Measurements from ENCODE around the gene CUL9. TPM values are rescaled to one million over a fixed set of nuclear protein-coding genes. Genes with fewer than 3 reads are reported as not detected.

CUL9 gene
- polyA plus RNA-seq, 3 donors: 2.9 to 68.8 (median 3.8) TPM

DNA sequence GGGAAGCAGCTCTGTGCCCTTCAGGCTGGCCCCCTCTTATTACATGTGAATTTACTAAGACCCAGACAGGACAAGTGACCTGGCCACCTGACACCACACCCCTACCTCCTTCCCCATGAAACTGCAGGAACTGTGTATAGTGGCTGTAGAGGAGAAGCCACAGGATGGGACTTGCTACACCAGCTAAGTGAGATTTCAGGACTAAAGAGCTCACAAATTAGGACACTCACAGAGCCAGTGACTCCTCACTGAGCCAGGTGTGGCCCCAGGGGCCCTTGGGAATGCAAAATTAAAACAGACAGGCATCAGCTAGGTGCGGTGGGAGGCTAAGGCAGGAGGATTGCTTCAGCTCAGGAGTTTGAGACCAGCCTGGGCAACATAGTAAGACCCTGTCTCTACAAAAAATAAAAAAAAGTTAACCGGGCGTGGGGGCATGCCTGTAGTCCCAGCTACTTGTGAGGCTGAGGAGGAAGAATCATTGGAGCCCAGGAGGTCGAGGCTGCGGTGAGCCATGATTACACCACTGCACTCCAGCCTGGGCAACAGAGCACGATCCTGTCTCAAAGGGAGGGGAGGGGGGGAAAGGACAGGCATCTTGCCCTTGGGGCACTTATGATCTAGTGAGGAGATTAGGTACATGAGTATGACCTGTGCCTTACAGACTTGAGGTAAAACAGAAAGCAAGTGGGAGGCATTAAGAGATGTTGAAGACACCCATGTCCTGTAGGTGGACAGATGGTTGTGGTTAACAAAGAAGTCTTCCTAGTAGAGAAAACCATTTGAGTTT lies 34.1 kb upstream of the CUL9 start:
- no peaks in the 10 kb centered on the region for H3K79me2 ChIP-seq (ENCODE audit: insufficient read depth, low read length)
- no peaks in the 10 kb centered on the region for H3K27me3 ChIP-seq (ENCODE audit: control insufficient read depth in 2 of 2, insufficient read depth in 2 of 2, low read length in 2 of 2)
- intact Hi-C loops (cut with micrococcal nuclease): no loop called here
- H3K36me3 ChIP-seq (replicated peaks in 1 of 2; ENCODE audit: control insufficient read depth in 1 of 2, insufficient read depth in 2 of 2, low read length in 2 of 2): no peaks in the 10 kb centered on the region
- no peak overlapping the region for H3K4me2 ChIP-seq (replicated peaks; ENCODE audit: extremely low read depth, low read length, poor library complexity, severe bottlenecking)
- WGBS (ENCODE audit: insufficient coverage): 91% methylated on average over 4 of the region's 6 CpGs
- Mint-ChIP-seq H3K27me3 (ENCODE audit: low read depth in 3 of 3) (peaks cover 0 to 6% (median 0%) of the 10 kb centered on the region in 3 donors), H3K4me3 (no peak overlapping the region), H3K36me3 (no peaks in the 10 kb centered on the region), H3K4me1 (peaks cover 7% of the 10 kb centered on the region), H3K27ac (no peak overlapping the region), H3K9me3 (no peaks in the 10 kb centered on the region)
- H3K4me3 ChIP-seq (replicated peaks in 1 of 3; ENCODE audit: low read depth in 2 of 3, low read length in 3 of 3): no peak overlapping the region
- no peak for DNase-seq
- H3K27ac ChIP-seq (ENCODE audit: low read depth in 1 of 2, low read length in 2 of 2): no peak overlapping the region
- no peaks in the 10 kb centered on the region for H3K9me3 ChIP-seq (replicated peaks in 1 of 2; ENCODE audit: control insufficient read depth in 1 of 2, insufficient read depth in 1 of 2, low read length in 2 of 2)
- H3K9ac ChIP-seq (ENCODE audit: insufficient read depth, low read length, poor library complexity, severe bottlenecking): no peak overlapping the region
- no peak overlapping the region for H2AFZ ChIP-seq (ENCODE audit: insufficient read depth, low read depth, low read length, poor library complexity, severe bottlenecking)
- peaks cover 7% of the 10 kb centered on the region in 2 donors for H3K4me1 ChIP-seq (ENCODE audit: control insufficient read depth in 1 of 2, insufficient read depth in 2 of 2, low read length in 2 of 2)
- TF ChIP-seq, protein P1, sequence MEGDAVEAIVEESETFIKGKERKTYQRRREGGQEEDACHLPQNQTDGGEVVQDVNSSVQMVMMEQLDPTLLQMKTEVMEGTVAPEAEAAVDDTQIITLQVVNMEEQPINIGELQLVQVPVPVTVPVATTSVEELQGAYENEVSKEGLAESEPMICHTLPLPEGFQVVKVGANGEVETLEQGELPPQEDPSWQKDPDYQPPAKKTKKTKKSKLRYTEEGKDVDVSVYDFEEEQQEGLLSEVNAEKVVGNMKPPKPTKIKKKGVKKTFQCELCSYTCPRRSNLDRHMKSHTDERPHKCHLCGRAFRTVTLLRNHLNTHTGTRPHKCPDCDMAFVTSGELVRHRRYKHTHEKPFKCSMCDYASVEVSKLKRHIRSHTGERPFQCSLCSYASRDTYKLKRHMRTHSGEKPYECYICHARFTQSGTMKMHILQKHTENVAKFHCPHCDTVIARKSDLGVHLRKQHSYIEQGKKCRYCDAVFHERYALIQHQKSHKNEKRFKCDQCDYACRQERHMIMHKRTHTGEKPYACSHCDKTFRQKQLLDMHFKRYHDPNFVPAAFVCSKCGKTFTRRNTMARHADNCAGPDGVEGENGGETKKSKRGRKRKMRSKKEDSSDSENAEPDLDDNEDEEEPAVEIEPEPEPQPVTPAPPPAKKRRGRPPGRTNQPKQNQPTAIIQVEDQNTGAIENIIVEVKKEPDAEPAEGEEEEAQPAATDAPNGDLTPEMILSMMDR (IDR thresholded peaks at IDR 0.05): no peak
- H4K20me1 ChIP-seq (ENCODE audit: insufficient read depth, low read length): no peaks in the 10 kb centered on the region

DNA sequence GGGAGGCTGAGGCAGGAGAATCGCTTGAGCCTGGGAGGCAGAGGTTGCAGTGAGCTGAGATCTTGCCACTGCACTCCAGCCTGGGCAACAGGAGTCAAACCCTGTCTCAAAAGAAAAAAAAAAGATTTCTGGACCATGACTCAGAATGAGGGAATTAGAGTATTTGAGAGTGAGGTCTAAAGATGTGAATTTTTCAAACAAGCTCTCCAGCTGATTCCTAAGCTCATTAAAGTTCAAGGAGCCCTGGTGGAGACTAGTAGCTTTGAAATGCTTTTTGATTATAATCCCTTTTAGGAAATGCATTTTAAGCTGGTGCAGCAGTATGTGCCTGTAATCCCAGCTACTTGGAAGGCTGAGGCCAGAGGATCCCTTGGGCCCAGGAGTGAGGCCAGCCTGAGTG lies 32.7 kb upstream of the CUL9 start:
- no peak overlapping the region for H3K27ac ChIP-seq (ENCODE audit: low read depth in 1 of 2, low read length in 2 of 2)
- WGBS (ENCODE audit: insufficient coverage): 100% methylated on average over 1 of the region's 1 CpG
- H3K4me1 Mint-ChIP-seq: no peaks in the 10 kb centered on the region
- no peak overlapping the region for H2AFZ ChIP-seq (ENCODE audit: insufficient read depth, low read depth, low read length, poor library complexity, severe bottlenecking)
- TF ChIP-seq, protein P1 (IDR thresholded peaks at IDR 0.05): no peak
- H3K36me3 ChIP-seq (replicated peaks in 1 of 2; ENCODE audit: control insufficient read depth in 1 of 2, insufficient read depth in 2 of 2, low read length in 2 of 2): no peaks in the 10 kb centered on the region
- no peak for DNase-seq
- no peak overlapping the region for H3K9ac ChIP-seq (ENCODE audit: insufficient read depth, low read length, poor library complexity, severe bottlenecking)
- peaks cover 0 to 6% (median 0%) of the 10 kb centered on the region in 3 donors for H3K27me3 Mint-ChIP-seq (ENCODE audit: low read depth in 3 of 3)
- H3K27me3 ChIP-seq (ENCODE audit: control insufficient read depth in 2 of 2, insufficient read depth in 2 of 2, low read length in 2 of 2): no peaks in the 10 kb centered on the region
- no peak overlapping the region for H3K27ac Mint-ChIP-seq
- H3K4me3 ChIP-seq (replicated peaks in 1 of 3; ENCODE audit: low read depth in 2 of 3, low read length in 3 of 3): no peak overlapping the region
- no peaks in the 10 kb centered on the region for H4K20me1 ChIP-seq (ENCODE audit: insufficient read depth, low read length)
- no peaks in the 10 kb centered on the region for H3K9me3 ChIP-seq (replicated peaks in 1 of 2; ENCODE audit: control insufficient read depth in 1 of 2, insufficient read depth in 1 of 2, low read length in 2 of 2)
- H3K9me3 Mint-ChIP-seq: no peaks in the 10 kb centered on the region
- no peaks in the 10 kb centered on the region for H3K4me1 ChIP-seq (ENCODE audit: control insufficient read depth in 1 of 2, insufficient read depth in 2 of 2, low read length in 2 of 2)
- no peaks in the 10 kb centered on the region for H3K36me3 Mint-ChIP-seq
- H3K4me3 Mint-ChIP-seq: no peak overlapping the region
- no peak overlapping the region for H3K4me2 ChIP-seq (replicated peaks; ENCODE audit: extremely low read depth, low read length, poor library complexity, severe bottlenecking)
- intact Hi-C loops (cut with micrococcal nuclease): no loop called here
- no peaks in the 10 kb centered on the region for H3K79me2 ChIP-seq (ENCODE audit: insufficient read depth, low read length)

All from CD14-positive monocyte (primary cell).